IMR-90 (cell line): ENCODE measurements around the gene MUC5B. TPM values are rescaled to one million over a fixed set of nuclear protein-coding genes. Genes with fewer than 3 reads are reported as not detected.

Experiments used
- ATAC-seq: fragments of 200-7000 bp; cut with Tn5 transposase; 2 replicates; pipeline ENCODE4 v1.9.1; 2020; ENCODE audit warnings: low read depth, mild to moderate bottlenecking, moderate library complexity
- BruUV-seq: library from RNA; stranded (reverse); fragments of 400-500 nt; replicated peaks from 2 replicates; lab custom pipeline; 2021; lab: Mats Ljungman, UMichigan
- CTCF ChIA-PET: fragments of 300-600 bp; formaldehyde crosslinking; extraction: SDS; loops from one replicate; lab custom pipeline; 2021; ENCODE audit warnings: antibody characterized with exemption; lab: Yijun Ruan, JAX
- POLR2A ChIA-PET: fragments of 300-600 bp; sonication (Branson Sonifier 250); formaldehyde crosslinking; loops from one replicate; lab custom pipeline; 2022; ENCODE audit warnings: antibody characterized with exemption; ENCODE audit not compliant: unreplicated experiment; lab: Charles Lee
- DNase-seq: peaks from one replicate; pipeline ENCODE4 v3.0.0; 2013
- H2AFZ ChIP-seq: replicated peaks from 2 replicates; pipeline ENCODE3; 2013; ENCODE audit warnings: low read length, mild to moderate bottlenecking; ENCODE audit not compliant: poor library complexity
- H2AK5ac ChIP-seq: 2 replicates; pipeline ENCODE4 v1.6.1; 2013; ENCODE audit warnings: low read depth, low read length, inconsistent platforms
- H2AK9ac ChIP-seq: replicated peaks from 2 replicates; pipeline ENCODE3; 2013; ENCODE audit warnings: mild to moderate bottlenecking, low read depth, low read length, moderate library complexity; ENCODE audit not compliant: poor library complexity
- H2BK120ac ChIP-seq: 2 replicates; pipeline ENCODE4 v1.6.1; 2013; ENCODE audit warnings: low read depth, low read length, inconsistent platforms
- H2BK15ac ChIP-seq: 3 replicates; pipeline ENCODE4 v1.6.1; 2013; ENCODE audit warnings: low read depth, low read length, inconsistent platforms
- H2BK20ac ChIP-seq: 2 replicates; pipeline ENCODE4 v1.6.1; 2013; ENCODE audit warnings: low read depth, mild to moderate bottlenecking, inconsistent platforms, low read length, moderate library complexity
- H2BK5ac ChIP-seq: 2 replicates; pipeline ENCODE4 v1.6.1; 2013; ENCODE audit warnings: mild to moderate bottlenecking, low read depth, low read length, inconsistent platforms; ENCODE audit not compliant: poor library complexity, severe bottlenecking
- H3K14ac ChIP-seq: replicated peaks from 2 replicates; pipeline ENCODE4 v1.6.1; 2013; ENCODE audit warnings: low read depth, low read length, inconsistent platforms
- H3K18ac ChIP-seq: 2 replicates; pipeline ENCODE4 v1.6.1; 2013; ENCODE audit warnings: low read depth, low read length, control low read depth
- H3K23ac ChIP-seq: 2 replicates; pipeline ENCODE4 v1.6.1; 2013; ENCODE audit warnings: low read depth, low read length, inconsistent platforms
- H3K27ac ChIP-seq: 2 replicates; pipeline ENCODE4 v1.5.1; 2013; ENCODE audit warnings: mild to moderate bottlenecking, control low read depth, low read length; ENCODE audit not compliant: insufficient read depth
- H3K27me3 ChIP-seq: 2 replicates; pipeline ENCODE4 v1.6.1; 2013; ENCODE audit warnings: low read length; ENCODE audit not compliant: control insufficient read depth, insufficient read depth
- H3K36me3 ChIP-seq: 2 replicates; pipeline ENCODE4 v1.6.1; 2013; ENCODE audit warnings: low read length, mixed read lengths; ENCODE audit not compliant: control insufficient read depth, insufficient read depth
- H3K4ac ChIP-seq: 2 replicates; pipeline ENCODE4 v1.6.1; 2013; ENCODE audit warnings: low read depth, low read length, inconsistent platforms
- H3K4me1 ChIP-seq: 2 replicates; pipeline ENCODE4 v1.6.1; 2013; ENCODE audit warnings: low read length, mixed read lengths; ENCODE audit not compliant: control insufficient read depth, insufficient read depth
- H3K4me2 ChIP-seq: 2 replicates; pipeline ENCODE4 v1.6.1; 2013; ENCODE audit warnings: low read depth, mild to moderate bottlenecking, control low read depth, low read length, moderate library complexity
- H3K4me3 ChIP-seq: 2 replicates; pipeline ENCODE4 v1.5.1; 2013; ENCODE audit warnings: low read depth, mild to moderate bottlenecking, control low read depth, low read length, moderate library complexity; ENCODE audit not compliant: insufficient read depth
- H3K56ac ChIP-seq: 2 replicates; pipeline ENCODE4 v1.6.1; 2013; ENCODE audit warnings: low read length, inconsistent platforms; ENCODE audit not compliant: insufficient read depth; ENCODE audit errors: extremely low read depth
- H3K79me1 ChIP-seq, 2 experiments: 2 replicates each; pipeline ENCODE4 v1.6.1; 2013; ENCODE audit warnings: low read length in 2 of 2, inconsistent platforms in 1 of 2, low read depth in 1 of 2
- H3K9ac ChIP-seq: 2 replicates; pipeline ENCODE4 v1.6.1; 2013; ENCODE audit warnings: low read depth, low read length, control low read depth
- H3K9me1 ChIP-seq: 2 replicates; pipeline ENCODE4 v1.6.1; 2013; ENCODE audit warnings: low read length, inconsistent platforms; ENCODE audit not compliant: insufficient read depth
- H3K9me3 ChIP-seq: 2 replicates; pipeline ENCODE4 v1.6.1; 2013; ENCODE audit warnings: low read length; ENCODE audit not compliant: control insufficient read depth, insufficient read depth
- H4K20me1 ChIP-seq: 2 replicates; pipeline ENCODE4 v1.6.1; 2013; ENCODE audit warnings: low read length, inconsistent platforms; ENCODE audit not compliant: insufficient read depth
- H4K5ac ChIP-seq: 2 replicates; pipeline ENCODE4 v1.6.1; 2013; ENCODE audit warnings: mild to moderate bottlenecking, low read depth, low read length, control low read depth
- H4K8ac ChIP-seq, 2 experiments: 2 replicates each; pipeline ENCODE4 v1.6.1; 2013; ENCODE audit warnings: low read depth in 2 of 2, low read length in 2 of 2, control low read depth in 1 of 2, inconsistent platforms in 1 of 2
- H4K91ac ChIP-seq: 2 replicates; pipeline ENCODE4 v1.6.1; 2013; ENCODE audit warnings: low read depth, low read length, inconsistent platforms; ENCODE audit not compliant: insufficient read depth
- BHLHE40 ChIP-seq: fragments of 150-350 bp; IDR thresholded peaks from 2 replicates; pipeline ENCODE4 v1.6.1; 2016; ENCODE audit warnings: mild to moderate bottlenecking, low read depth, low read length
- CEBPB ChIP-seq: IDR thresholded peaks from 2 replicates; pipeline ENCODE4 v1.6.1; 2012; ENCODE audit warnings: low read depth, low read length, improper control_type of control experiment
- CHD1 ChIP-seq: IDR thresholded peaks from 2 replicates; pipeline ENCODE4 v1.6.1; 2012; ENCODE audit warnings: low read depth, low read length, improper control_type of control experiment
- FOS ChIP-seq: fragments of 150-350 bp; IDR thresholded peaks from 2 replicates; pipeline ENCODE4 v1.6.1; 2016; ENCODE audit warnings: low read depth, low read length
- MAFK ChIP-seq: IDR thresholded peaks from 2 replicates; pipeline ENCODE4 v1.6.1; 2012; ENCODE audit warnings: low read depth, low read length, improper control_type of control experiment
- NFE2L2 ChIP-seq: fragments of 150-350 bp; IDR thresholded peaks from 2 replicates; pipeline ENCODE4 v1.6.1; 2016; ENCODE audit warnings: low read depth, mild to moderate bottlenecking, low read length
- POLR2A ChIP-seq: IDR thresholded peaks from 2 replicates; pipeline ENCODE4 v1.6.1; 2012; ENCODE audit warnings: mild to moderate bottlenecking, low read depth, low read length
- RCOR1 ChIP-seq: IDR thresholded peaks from 2 replicates; pipeline ENCODE4 v1.6.1; 2012; ENCODE audit warnings: mild to moderate bottlenecking, low read length, improper control_type of control experiment; ENCODE audit not compliant: insufficient replicate concordance
- RFX5 ChIP-seq: IDR thresholded peaks from 2 replicates; pipeline ENCODE4 v1.8.0; 2012; ENCODE audit warnings: low read depth, mild to moderate bottlenecking, low read length, moderate library complexity
- SMC3 ChIP-seq: fragments of 150-350 bp; IDR thresholded peaks from 2 replicates; pipeline ENCODE4 v1.6.1; 2016; ENCODE audit warnings: low read depth, mild to moderate bottlenecking, antibody characterized with exemption, low read length, moderate library complexity
- WGBS, 2 experiments: methylation state at CpG; one replicate each; pipeline versions ENCODE4 v1.1.5 to v1.1.7; 2013; ENCODE audit warnings: missing lambda C conversion rate in 2 of 2; ENCODE audit not compliant: insufficient read length in 1 of 2; ENCODE audit errors: extremely low coverage in 2 of 2; 5-methylcytosine and 5-hydroxymethylcytosine counted together
- dilution Hi-C: fragments of 300-500 bp; cut with HindIII; formaldehyde crosslinking; loops from one replicate; pipeline ENCODE4 v1.14.3; 2018; ENCODE audit warnings: low sequenced_read_pairs; ENCODE audit not compliant: unreplicated experiment
- in situ Hi-C: fragments of 300-500 bp; cut with MboI; formaldehyde crosslinking; loops from 3 replicates; pipeline ENCODE4 v1.14.3; 2019; ENCODE audit warnings: low sequenced_read_pairs, inconsistent platforms, mixed read lengths
- intact Hi-C: fragments of 100-400 bp; cut with micrococcal nuclease; formaldehyde crosslinking; loops from 2 replicates; pipeline ENCODE4 v1.10.0; 2022
- polyA plus RNA-seq, 3 experiments: library from polyadenylated mRNA; depleted of rRNA; stranded (reverse); fragments of >200 nt; gene quantifications; 2 replicates each; pipeline ENCODE4 v1.2.3, GENCODE V29; 2012; ENCODE audit warnings: low replicate concordance in 1 of 3
- total RNA-seq: library from RNA; depleted of rRNA; stranded (reverse); fragments of >200 nt; gene quantifications from 2 replicates; pipeline ENCODE4 v1.2.3, GENCODE V29; 2012

MUC5B gene
- total and polyA plus RNA-seq, 2 of the 4 experiments (the other 2 are of a cell fraction) = not detected

GRCh38 chr11:1261241-1262071 is 38.6 kb downstream of the MUC5B start:
- Histone ChIP-seq H3K23ac (no peak overlapping the region), H3K27ac (no peak overlapping the region), H2AK9ac (peak overlapping the region; percentile 98), H3K9ac (no peak overlapping the region), H4K20me1 (no peaks in the 10 kb centered on the region), H4K8ac (peak overlapping the region; percentile 91 to 94; a peak in 2 of 4 replicates), H3K79me1 (no peaks in the 10 kb centered on the region), H3K27me3 (no peaks in the 10 kb centered on the region), H3K14ac (no peak overlapping the region), H2BK20ac (no peak overlapping the region), H2BK5ac (no peak overlapping the region), H3K56ac (no peak overlapping the region), H4K91ac (no peak overlapping the region), H3K36me3 (no peaks in the 10 kb centered on the region), H3K9me1 (peaks cover 5% of the 10 kb centered on the region; the same call in 1 of the 2 replicates), H2BK15ac (no peak overlapping the region), H3K4me1 (peaks cover 11% of the 10 kb centered on the region), H3K9me3 (no peaks in the 10 kb centered on the region), H4K5ac (no peak overlapping the region), H3K4me3 (no peak overlapping the region), H2AFZ (peak overlapping the region; percentile 98), H2AK5ac (peak overlapping the region; percentile 60; the same call in 1 of the 2 replicates), H3K18ac (no peak overlapping the region), H3K4ac (peak overlapping the region; percentile 68; the same call in 1 of the 2 replicates), H3K4me2 (no peak overlapping the region; the same call in 1 of the 2 replicates), H2BK120ac (no peak overlapping the region)
- DNase-seq (no peak), ATAC-seq (no peak)
- WGBS, 2 experiments = 88% methylated on average over 22 of the region's 39 CpGs; no CpG with 5 or more reads in 1 of the 2 experiments
- no TSS peak for BruUV-seq
- intact Hi-C loops (loop anchor here (5.0 kb wide), 1 partner anchor 126 kb away; the partner anchor contains the start of gene BRSK2), dilution Hi-C loops (no loop called here), in situ Hi-C loops (no loop called here)
- ChIA-PET POLR2A (no interaction called here), CTCF (no interaction called here)
- TF ChIP-seq POLR2A = no peak
- no peak for TF ChIP-seq BHLHE40
- no peak for TF ChIP-seq RFX5
- TF ChIP-seq MAFK = no peak
- no peak for TF ChIP-seq CEBPB
- no peak for TF ChIP-seq NFE2L2
- TF ChIP-seq CHD1 = no peak
- no peak for TF ChIP-seq SMC3
- TF ChIP-seq FOS = no peak
- TF ChIP-seq RCOR1 = no peak
